Measurements from ENCODE around the gene GFRA3. TPM values are rescaled to one million over a fixed set of nuclear protein-coding genes. Genes with fewer than 3 reads are reported as not detected.
A peak's percentile ranks its signal among the peaks of the same experiment; 100 is the strongest.
"Not testable (repeated sequence)": the region's sequence is repeated elsewhere in the genome, so short reads cannot be mapped to it uniquely, and the experiment has no call there.

GFRA3 gene
- total RNA-seq = 1 to 10 TPM in 1 of 2 donors, under 1 TPM in 1; 0.55 to 3.2 TPM
- not detected for polyA plus RNA-seq
- long read RNA-seq, donor 1, transcript GFRA3-201 (8 exons, 2,039 nt) = major isoform, 6 of 7 reads
- long read RNA-seq, donor 1, partial matches to known transcripts = 0 of 7 reads
- long read RNA-seq, donor 1, other reads (novel, unspliced or antisense) = 0 of 7 reads
- long read RNA-seq, donor 2, partial matches to known transcripts = 0 of 5 reads
- long read RNA-seq, donor 2, other reads (novel, unspliced or antisense) = 1 of 5 reads

GRCh38 chr5:138274189-138274853, at the start of gene GFRA3:
TSS of gene GFRA3 (minus strand) at chr5:138274621. CDS start at chr5:138274424, 197 bp downstream.
- peak within 1 kb of the TSS in 1 of 2 donors; percentile 25 for H3K4me3 ChIP-seq (ENCODE audit: low read length in 2 of 2)
- intact Hi-C loops (cut with DNase I) = no loop called here
- no peaks in the 10 kb centered on the region for H3K4me1 ChIP-seq (ENCODE audit: control insufficient read depth in 1 of 2, insufficient read depth in 2 of 2, low read length in 2 of 2)
- H3K27ac ChIP-seq (ENCODE audit: low read depth in 1 of 2, low read length in 2 of 2) = no peak within 1 kb of the TSS
- WGBS, 2 donors = 2 to 3% methylated on average over 57 to 62 of the region's 62 CpGs
- H3K36me3 ChIP-seq (ENCODE audit: control insufficient read depth in 1 of 2, insufficient read depth in 2 of 2, low read length in 1 of 2) = no peaks in the 10 kb centered on the region
- no peak for ATAC-seq (ENCODE audit: low FRiP score)
- H3K9me3 ChIP-seq (ENCODE audit: control insufficient read depth, low read length) = no peaks in the 10 kb centered on the region
- H3K27me3 ChIP-seq (ENCODE audit: control insufficient read depth in 1 of 2, insufficient read depth in 2 of 2, low read length in 1 of 2) = no peaks in the 10 kb centered on the region
- DNase-seq = no peak

DNA sequence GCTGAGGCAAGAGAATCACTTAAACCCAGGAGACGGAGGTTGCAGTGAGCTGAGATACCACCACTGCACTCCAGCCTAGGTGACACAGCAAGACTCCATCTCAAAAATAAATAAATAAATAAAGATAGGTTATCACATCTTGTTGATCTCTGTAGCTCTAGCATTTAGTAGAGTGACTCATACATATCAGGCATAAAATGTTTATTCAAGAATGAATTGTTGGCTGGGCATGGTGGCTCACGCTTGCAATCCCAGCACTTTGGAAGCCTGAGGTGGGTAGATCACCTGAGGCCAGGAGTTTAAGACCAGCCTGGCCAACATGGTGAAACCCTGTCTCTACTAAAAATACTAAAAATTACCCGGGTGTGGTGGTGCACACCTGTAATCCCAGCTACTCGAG, 43.8 kb upstream of the GFRA3 start:
- DNase-seq; H3K27ac ChIP-seq (ENCODE audit: low read depth in 1 of 2, low read length in 2 of 2); H3K9me3 ChIP-seq (ENCODE audit: control insufficient read depth, low read length); H3K4me3 ChIP-seq (ENCODE audit: low read length in 2 of 2); H3K36me3 ChIP-seq (ENCODE audit: control insufficient read depth in 1 of 2, insufficient read depth in 2 of 2, low read length in 1 of 2); ATAC-seq (ENCODE audit: low FRiP score); intact Hi-C loops (cut with DNase I); H3K27me3 ChIP-seq (ENCODE audit: control insufficient read depth in 1 of 2, insufficient read depth in 2 of 2, low read length in 1 of 2); H3K4me1 ChIP-seq (ENCODE audit: control insufficient read depth in 1 of 2, insufficient read depth in 2 of 2, low read length in 2 of 2): not testable (repeated sequence)
- WGBS, 2 donors = 94 to 96% methylated on average over 4 of the region's 4 CpGs

DNA sequence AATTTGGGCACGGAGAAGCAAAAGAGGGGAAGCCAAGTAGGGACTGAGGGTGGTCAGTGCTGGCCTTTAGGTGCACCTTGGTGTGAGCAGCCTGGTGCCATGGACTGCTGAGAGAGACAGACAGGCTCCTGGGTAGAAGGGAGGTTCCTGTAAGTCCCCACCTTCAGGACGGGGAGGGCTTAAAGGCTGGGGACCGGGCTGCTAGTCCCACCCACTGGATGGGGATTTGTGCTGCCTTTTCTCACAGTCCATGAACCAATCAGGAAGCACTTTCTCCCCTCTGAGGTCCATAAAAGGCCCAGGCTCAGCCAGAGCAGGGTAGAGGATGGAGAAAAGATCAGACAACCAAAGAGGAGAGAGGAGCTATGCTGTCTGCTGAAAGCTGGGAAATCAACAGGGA, 41.9 kb upstream of the GFRA3 start:
- Histone ChIP-seq H3K9me3 (ENCODE audit: control insufficient read depth, low read length) (no peaks in the 10 kb centered on the region), H3K36me3 (ENCODE audit: control insufficient read depth in 1 of 2, insufficient read depth in 2 of 2, low read length in 1 of 2) (no peaks in the 10 kb centered on the region), H3K27ac (ENCODE audit: low read depth in 1 of 2, low read length in 2 of 2) (no peak overlapping the region), H3K4me1 (ENCODE audit: control insufficient read depth in 1 of 2, insufficient read depth in 2 of 2, low read length in 2 of 2) (no peaks in the 10 kb centered on the region), H3K27me3 (ENCODE audit: control insufficient read depth in 1 of 2, insufficient read depth in 2 of 2, low read length in 1 of 2) (no peaks in the 10 kb centered on the region), H3K4me3 (ENCODE audit: low read length in 2 of 2) (no peak overlapping the region)
- WGBS, 2 donors = 78 to 85% methylated on average over 3 of the region's 3 CpGs
- intact Hi-C loops (cut with DNase I) = no loop called here
- DNase-seq = no peak
- no peak for ATAC-seq (ENCODE audit: low FRiP score)

DNA sequence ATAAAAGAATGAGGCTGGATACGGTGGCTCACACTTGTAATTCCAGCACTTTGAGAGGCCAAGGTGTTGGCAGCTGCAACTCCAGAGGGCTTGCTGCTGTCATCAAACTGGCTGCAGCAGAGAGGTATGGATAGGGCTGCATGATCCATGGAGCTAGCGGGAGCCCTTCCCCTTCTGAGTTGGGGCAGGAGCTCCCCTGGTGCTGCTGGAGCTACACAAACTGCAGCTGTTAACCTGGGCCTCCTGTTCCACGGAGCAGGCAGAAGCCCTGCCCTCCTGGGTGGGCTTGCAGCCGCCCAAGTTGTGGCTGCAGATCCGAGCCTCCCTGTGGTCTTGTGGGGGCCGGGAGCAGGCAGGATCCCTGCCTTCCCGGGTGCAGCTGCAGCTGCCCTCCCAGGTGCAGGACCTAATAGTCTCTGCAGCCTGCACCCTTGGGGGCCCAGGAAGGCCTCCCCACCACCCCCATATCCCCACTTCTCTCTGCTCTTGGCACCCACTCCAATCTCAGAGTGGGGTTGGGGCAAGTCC, 41.4 kb upstream of the GFRA3 start:
- H3K4me1 ChIP-seq (ENCODE audit: control insufficient read depth in 1 of 2, insufficient read depth in 2 of 2, low read length in 2 of 2) = no peaks in the 10 kb centered on the region
- H3K27me3 ChIP-seq (ENCODE audit: control insufficient read depth in 1 of 2, insufficient read depth in 2 of 2, low read length in 1 of 2) = no peaks in the 10 kb centered on the region
- H3K4me3 ChIP-seq (ENCODE audit: low read length in 2 of 2) = no peak overlapping the region
- no peaks in the 10 kb centered on the region for H3K36me3 ChIP-seq (ENCODE audit: control insufficient read depth in 1 of 2, insufficient read depth in 2 of 2, low read length in 1 of 2)
- no peak for DNase-seq
- no peaks in the 10 kb centered on the region for H3K9me3 ChIP-seq (ENCODE audit: control insufficient read depth, low read length)
- intact Hi-C loops (cut with DNase I) = no loop called here
- no peak for ATAC-seq (ENCODE audit: low FRiP score)
- H3K27ac ChIP-seq (ENCODE audit: low read depth in 1 of 2, low read length in 2 of 2) = no peak overlapping the region
- WGBS, 2 donors = 95% methylated on average over 7 of the region's 7 CpGs

DNA sequence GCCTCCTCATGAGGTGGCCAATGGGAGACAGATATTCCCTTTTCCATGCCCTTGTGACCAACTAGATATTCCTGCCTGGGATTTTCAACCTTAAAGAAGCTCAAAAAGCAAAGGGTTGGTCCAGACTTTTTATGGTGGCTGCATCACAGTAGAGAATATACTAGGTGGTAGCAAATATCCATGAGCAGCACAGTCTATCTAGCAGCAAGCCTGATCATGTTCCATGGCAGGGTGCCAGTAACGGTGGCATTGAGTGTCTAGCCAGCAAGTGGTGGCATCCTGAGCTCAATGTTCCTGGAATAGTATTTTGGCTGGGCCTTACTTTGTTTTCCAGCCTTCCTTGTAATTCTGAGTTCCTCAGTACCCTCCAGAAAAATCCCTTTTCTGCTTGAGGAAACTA, 31.4 kb upstream of the GFRA3 start:
- ATAC-seq (ENCODE audit: low FRiP score) = no peak
- Histone ChIP-seq H3K27ac (ENCODE audit: low read depth in 1 of 2, low read length in 2 of 2) (no peak overlapping the region), H3K9me3 (ENCODE audit: control insufficient read depth, low read length) (no peaks in the 10 kb centered on the region), H3K27me3 (ENCODE audit: control insufficient read depth in 1 of 2, insufficient read depth in 2 of 2, low read length in 1 of 2) (no peaks in the 10 kb centered on the region), H3K4me3 (ENCODE audit: low read length in 2 of 2) (no peak overlapping the region), H3K36me3 (ENCODE audit: control insufficient read depth in 1 of 2, insufficient read depth in 2 of 2, low read length in 1 of 2) (no peaks in the 10 kb centered on the region), H3K4me1 (ENCODE audit: control insufficient read depth in 1 of 2, insufficient read depth in 2 of 2, low read length in 2 of 2) (no peaks in the 10 kb centered on the region)
- intact Hi-C loops (cut with DNase I) = no loop called here
- whole genome bisulfite sequencing, 2 donors = 4 to 8% methylated on average over 1 of the region's 1 CpG
- DNase-seq = no peak

GRCh38 chr5:138303372-138303771, 29.0 kb upstream of the GFRA3 start:
- Histone ChIP-seq H3K27ac (ENCODE audit: low read depth in 1 of 2, low read length in 2 of 2) (no peak overlapping the region), H3K36me3 (ENCODE audit: control insufficient read depth in 1 of 2, insufficient read depth in 2 of 2, low read length in 1 of 2) (no peaks in the 10 kb centered on the region), H3K9me3 (ENCODE audit: control insufficient read depth, low read length) (no peaks in the 10 kb centered on the region), H3K27me3 (ENCODE audit: control insufficient read depth in 1 of 2, insufficient read depth in 2 of 2, low read length in 1 of 2) (no peaks in the 10 kb centered on the region), H3K4me1 (ENCODE audit: control insufficient read depth in 1 of 2, insufficient read depth in 2 of 2, low read length in 2 of 2) (no peaks in the 10 kb centered on the region), H3K4me3 (ENCODE audit: low read length in 2 of 2) (no peak overlapping the region)
- intact Hi-C loops (cut with DNase I) = no loop called here
- ATAC-seq (ENCODE audit: low FRiP score) (no peak), DNase-seq (no peak)
- 85 to 88% methylated on average over 6 of the region's 6 CpGs for WGBS, 2 donors

GRCh38 chr5:138289296-138289695, 14.9 kb upstream of the GFRA3 start:
- no peaks in the 10 kb centered on the region for H3K9me3 ChIP-seq (ENCODE audit: control insufficient read depth, low read length)
- no peak overlapping the region for H3K4me3 ChIP-seq (ENCODE audit: low read length in 2 of 2)
- H3K27me3 ChIP-seq (ENCODE audit: control insufficient read depth in 1 of 2, insufficient read depth in 2 of 2, low read length in 1 of 2) = no peaks in the 10 kb centered on the region
- WGBS, 2 donors = 83 to 87% methylated on average over 3 of the region's 3 CpGs
- DNase-seq (no peak), ATAC-seq (ENCODE audit: low FRiP score) (no peak)
- intact Hi-C loops (cut with DNase I) = no loop called here
- no peaks in the 10 kb centered on the region for H3K4me1 ChIP-seq (ENCODE audit: control insufficient read depth in 1 of 2, insufficient read depth in 2 of 2, low read length in 2 of 2)
- H3K27ac ChIP-seq (ENCODE audit: low read depth in 1 of 2, low read length in 2 of 2) = no peak overlapping the region
- H3K36me3 ChIP-seq (ENCODE audit: control insufficient read depth in 1 of 2, insufficient read depth in 2 of 2, low read length in 1 of 2) = no peaks in the 10 kb centered on the region

GRCh38 chr5:138287246-138287645, 12.8 kb upstream of the GFRA3 start:
- Histone ChIP-seq H3K27me3 (ENCODE audit: control insufficient read depth in 1 of 2, insufficient read depth in 2 of 2, low read length in 1 of 2) (no peaks in the 10 kb centered on the region), H3K9me3 (ENCODE audit: control insufficient read depth, low read length) (no peaks in the 10 kb centered on the region), H3K36me3 (ENCODE audit: control insufficient read depth in 1 of 2, insufficient read depth in 2 of 2, low read length in 1 of 2) (no peaks in the 10 kb centered on the region), H3K27ac (ENCODE audit: low read depth in 1 of 2, low read length in 2 of 2) (no peak overlapping the region), H3K4me3 (ENCODE audit: low read length in 2 of 2) (no peak overlapping the region), H3K4me1 (ENCODE audit: control insufficient read depth in 1 of 2, insufficient read depth in 2 of 2, low read length in 2 of 2) (no peaks in the 10 kb centered on the region)
- intact Hi-C loops (cut with DNase I) = no loop called here
- WGBS, 2 donors = 98 to 100% methylated on average over 1 of the region's 1 CpG
- no peak for DNase-seq
- no peak for ATAC-seq (ENCODE audit: low FRiP score)
